GM21447 (cell line): Measurements from ENCODE around the gene GPR108.

ENCODE experiments used
- ATAC-seq: cut with Tn5 transposase; IDR thresholded peaks from one replicate; pipeline ENCODE4 v1.9.1; 2021; ENCODE audit not compliant: unreplicated experiment

The GPR108 gene

GRCh38 chr19:6737873-6738786 is 750 bp upstream of the GPR108 start:
- no peak for ATAC-seq

- no peak for ATAC-seq
Measured at GRCh38 chr19:6736917-6737283, 480 bp downstream of the GPR108 start.

- no peak for ATAC-seq
Measured at GRCh38 chr19:6736169-6736916, 1.0 kb downstream of the GPR108 start.

- ATAC-seq: no peak
Measured at GRCh38 chr19:6735181-6735911, 2.0 kb downstream of the GPR108 start.

GRCh38 chr19:6734096-6734696 is 3.2 kb downstream of the GPR108 start:
- ATAC-seq: no peak

- ATAC-seq: no peak
Measured at GRCh38 chr19:6733338-6734095, 3.9 kb downstream of the GPR108 start.

GRCh38 chr19:6732803-6733337 is 4.5 kb downstream of the GPR108 start:
- ATAC-seq: no peak

- ATAC-seq: no peak
Measured at GRCh38 chr19:6731822-6732221, 5.6 kb downstream of the GPR108 start.

GRCh38 chr19:6730941-6731670 is 6.3 kb downstream of the GPR108 start:
- ATAC-seq: no peak

GRCh38 chr19:6730153-6730804 is 7.1 kb downstream of the GPR108 start:
- no peak for ATAC-seq

- no peak for ATAC-seq
Measured at GRCh38 chr19:6729573-6730152, 7.7 kb downstream of the GPR108 start.

GRCh38 chr19:6728346-6728745 is 9.0 kb downstream of the GPR108 start:
- ATAC-seq: no peak

- ATAC-seq: no peak
Measured at GRCh38 chr19:6725513-6726231, 11.7 kb downstream of the GPR108 start.

- ATAC-seq: no peak
Measured at GRCh38 chr19:6724631-6725492, 12.5 kb downstream of the GPR108 start.

- ATAC-seq: no peak
Measured at GRCh38 chr19:6723738-6724137, 13.6 kb downstream of the GPR108 start.

- no peak for ATAC-seq
Measured at GRCh38 chr19:6723108-6723618, 14.2 kb downstream of the GPR108 start.

- no peak for ATAC-seq
Measured at GRCh38 chr19:6721773-6722172, 15.6 kb downstream of the GPR108 start.
